Uterus (tissue), 2 donors: Measurements from ENCODE around the gene CARD11.

Experiments
- POLR2A ChIP-seq, 2 donors: fragments of 450-650 bp; IDR thresholded peaks; one replicate each; pipeline ENCODE4 v1.6.1; 2016; ENCODE audit warnings: antibody characterized with exemption in 2 of 2, mild to moderate bottlenecking in 1 of 2, moderate library complexity in 1 of 2
- TF ChIP-seq, protein P1 (sequence below), 4 experiments: fragments of 200-600 bp in 2 of 4; fragments of 450-650 bp in 2 of 4; sonication (generic) in 2 of 4; IDR thresholded peaks; one replicate each; pipeline ENCODE4 v1.5.1; 2016 to 2019; ENCODE audit warnings: antibody characterized with exemption in 4 of 4, mild to moderate bottlenecking in 2 of 4, moderate library complexity in 1 of 4

DNA sequence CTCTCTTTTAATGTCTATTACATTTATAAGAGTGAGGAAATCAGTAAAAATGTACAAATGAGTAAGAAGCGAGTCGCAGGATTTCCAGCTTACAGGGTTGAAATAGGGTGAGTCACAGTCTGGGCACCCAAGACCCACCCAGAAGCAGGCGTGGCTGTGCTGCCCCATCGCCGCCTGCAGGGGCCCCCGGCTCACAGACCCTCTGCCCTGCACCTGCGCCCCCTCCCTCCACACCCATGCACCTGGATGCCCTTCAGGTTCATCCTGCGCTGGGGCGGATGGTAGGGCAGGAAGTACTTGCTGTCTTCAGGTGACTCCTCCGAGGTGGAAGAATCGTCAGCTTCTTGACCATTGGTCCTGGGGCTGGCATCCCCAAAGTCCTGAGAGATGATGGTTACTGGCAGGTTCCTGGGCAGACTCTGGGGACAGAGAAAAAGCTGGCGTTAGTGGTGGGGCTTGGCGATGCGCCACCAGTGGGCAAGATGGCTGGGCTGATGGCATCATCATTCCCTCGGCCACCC lies 109.4 kb downstream of the CARD11 start:
- no peak for TF ChIP-seq POLR2A (IDR thresholded peaks at IDR 0.05)
- TF ChIP-seq, protein P1, sequence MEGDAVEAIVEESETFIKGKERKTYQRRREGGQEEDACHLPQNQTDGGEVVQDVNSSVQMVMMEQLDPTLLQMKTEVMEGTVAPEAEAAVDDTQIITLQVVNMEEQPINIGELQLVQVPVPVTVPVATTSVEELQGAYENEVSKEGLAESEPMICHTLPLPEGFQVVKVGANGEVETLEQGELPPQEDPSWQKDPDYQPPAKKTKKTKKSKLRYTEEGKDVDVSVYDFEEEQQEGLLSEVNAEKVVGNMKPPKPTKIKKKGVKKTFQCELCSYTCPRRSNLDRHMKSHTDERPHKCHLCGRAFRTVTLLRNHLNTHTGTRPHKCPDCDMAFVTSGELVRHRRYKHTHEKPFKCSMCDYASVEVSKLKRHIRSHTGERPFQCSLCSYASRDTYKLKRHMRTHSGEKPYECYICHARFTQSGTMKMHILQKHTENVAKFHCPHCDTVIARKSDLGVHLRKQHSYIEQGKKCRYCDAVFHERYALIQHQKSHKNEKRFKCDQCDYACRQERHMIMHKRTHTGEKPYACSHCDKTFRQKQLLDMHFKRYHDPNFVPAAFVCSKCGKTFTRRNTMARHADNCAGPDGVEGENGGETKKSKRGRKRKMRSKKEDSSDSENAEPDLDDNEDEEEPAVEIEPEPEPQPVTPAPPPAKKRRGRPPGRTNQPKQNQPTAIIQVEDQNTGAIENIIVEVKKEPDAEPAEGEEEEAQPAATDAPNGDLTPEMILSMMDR (IDR thresholded peaks at IDR 0.05), result no peak
